Hypothalamus (tissue), 51 donors: Measurements from ENCODE around the gene CHMP2B.
"Not testable (repeated sequence)": the region's sequence is repeated elsewhere in the genome, so short reads cannot be mapped to it uniquely, and the experiment has no call there.

Experiments used
- DNase-seq, 51 donors: peaks; one replicate each; lab custom pipeline; 2025; lab: John Stamatoyannopoulos, UW

Gene CHMP2B

GRCh38 chr3:87228316-87228715 lies 1.2 kb downstream of the CHMP2B start:
- no peak for DNase-seq

- DNase-seq: no peak
Measured at GRCh38 chr3:87229113-87229512, 2.0 kb downstream of the CHMP2B start.

DNA sequence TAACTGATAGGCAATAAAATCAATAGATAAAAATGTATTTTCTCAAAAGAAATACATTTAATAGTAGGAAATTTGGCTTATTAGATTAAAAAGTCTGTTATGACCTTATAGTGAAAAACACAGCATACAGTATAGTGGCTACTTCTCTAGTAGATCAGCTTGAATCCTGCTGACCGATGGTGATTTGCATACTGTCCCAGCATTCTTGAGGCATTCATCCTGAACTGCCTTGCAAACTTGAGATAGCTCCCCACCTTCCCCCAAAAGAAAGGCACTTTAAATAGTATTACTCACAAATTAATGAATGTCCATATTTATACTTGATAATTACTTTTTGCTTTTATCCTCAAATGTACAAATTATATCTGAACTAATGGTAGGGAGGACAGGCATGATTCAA lies 6.7 kb downstream of the CHMP2B start:
- no peak for DNase-seq

DNA sequence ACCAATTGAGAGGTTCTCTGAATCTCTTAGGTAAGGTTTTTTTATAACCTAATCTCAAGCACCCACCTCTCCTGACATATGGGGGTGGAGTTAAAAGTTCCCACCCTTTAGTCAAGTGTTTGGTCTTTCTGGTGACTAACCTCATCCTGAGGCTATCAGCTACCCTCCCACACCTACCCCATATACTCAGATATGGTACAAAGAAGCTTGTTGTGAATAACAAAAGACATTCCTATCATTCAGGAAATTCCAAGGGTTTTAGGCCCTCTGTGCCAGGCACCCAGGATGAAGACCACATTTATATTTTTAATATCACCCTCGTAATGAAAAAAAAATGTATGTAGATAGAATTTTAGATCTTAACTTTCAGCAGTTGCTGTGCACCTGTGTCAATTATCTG lies 9.0 kb downstream of the CHMP2B start:
- DNase-seq: no peak

- DNase-seq: no peak
Measured at GRCh38 chr3:87246662-87247429, 19.7 kb downstream of the CHMP2B start.

- no peak for DNase-seq
Measured at GRCh38 chr3:87247430-87247773, 20.3 kb downstream of the CHMP2B start.

DNA sequence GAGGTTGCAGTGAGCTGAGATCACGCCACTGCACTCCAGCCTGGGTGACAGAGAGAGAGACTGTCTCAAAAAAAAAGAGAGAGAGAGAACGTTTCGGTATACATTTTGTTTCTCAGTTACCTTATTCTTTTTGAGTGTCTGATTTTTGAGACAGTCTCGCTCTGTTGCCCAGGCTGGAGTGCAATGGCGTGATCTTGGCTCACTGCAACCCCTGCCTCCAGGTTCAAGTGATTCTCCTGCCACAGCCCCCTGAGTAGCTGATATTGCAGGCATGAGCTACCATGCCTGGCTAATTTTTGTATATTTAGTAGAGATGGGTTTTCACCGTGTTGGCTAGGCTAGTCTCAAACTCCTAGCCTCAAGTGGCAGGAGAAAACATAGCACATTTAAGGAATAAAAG lies 21.1 kb downstream of the CHMP2B start:
- not testable (repeated sequence) for DNase-seq

- DNase-seq: no peak
Measured at GRCh38 chr3:87248831-87249230, 21.7 kb downstream of the CHMP2B start.

GRCh38 chr3:87250009-87250408 lies 22.9 kb downstream of the CHMP2B start:
- no peak for DNase-seq

- peak in 12 of 51 donors; percentile 0 to 22 (median 7) for DNase-seq
Measured at GRCh38 chr3:87260270-87260669, 33.2 kb downstream of the CHMP2B start.

GRCh38 chr3:87261925-87262324 lies 34.8 kb downstream of the CHMP2B start:
- no peak for DNase-seq

- no peak for DNase-seq
Measured at GRCh38 chr3:87267953-87268645, 41.0 kb downstream of the CHMP2B start.

- no peak for DNase-seq
Measured at GRCh38 chr3:87268646-87269211, 41.6 kb downstream of the CHMP2B start.

DNA sequence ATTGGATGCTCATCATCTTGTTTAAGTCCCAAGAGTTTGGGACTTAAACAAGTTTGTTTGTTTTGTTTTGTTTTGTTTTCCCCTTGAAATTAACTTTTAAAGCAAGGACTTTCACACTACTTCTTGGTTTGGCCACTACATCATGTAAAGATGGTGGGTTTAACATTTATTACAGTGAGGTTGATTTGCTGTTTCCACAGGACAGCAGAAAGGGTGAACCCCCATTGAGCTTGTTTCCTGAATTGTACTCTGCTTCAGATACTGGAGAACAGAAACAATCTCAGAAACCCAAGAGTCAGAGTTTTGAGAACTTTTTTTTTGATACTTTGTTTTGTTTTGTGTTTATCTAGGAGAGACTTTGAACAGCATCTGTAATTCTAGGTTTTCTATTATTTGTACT lies 42.6 kb downstream of the CHMP2B start:
- no peak for DNase-seq

DNA sequence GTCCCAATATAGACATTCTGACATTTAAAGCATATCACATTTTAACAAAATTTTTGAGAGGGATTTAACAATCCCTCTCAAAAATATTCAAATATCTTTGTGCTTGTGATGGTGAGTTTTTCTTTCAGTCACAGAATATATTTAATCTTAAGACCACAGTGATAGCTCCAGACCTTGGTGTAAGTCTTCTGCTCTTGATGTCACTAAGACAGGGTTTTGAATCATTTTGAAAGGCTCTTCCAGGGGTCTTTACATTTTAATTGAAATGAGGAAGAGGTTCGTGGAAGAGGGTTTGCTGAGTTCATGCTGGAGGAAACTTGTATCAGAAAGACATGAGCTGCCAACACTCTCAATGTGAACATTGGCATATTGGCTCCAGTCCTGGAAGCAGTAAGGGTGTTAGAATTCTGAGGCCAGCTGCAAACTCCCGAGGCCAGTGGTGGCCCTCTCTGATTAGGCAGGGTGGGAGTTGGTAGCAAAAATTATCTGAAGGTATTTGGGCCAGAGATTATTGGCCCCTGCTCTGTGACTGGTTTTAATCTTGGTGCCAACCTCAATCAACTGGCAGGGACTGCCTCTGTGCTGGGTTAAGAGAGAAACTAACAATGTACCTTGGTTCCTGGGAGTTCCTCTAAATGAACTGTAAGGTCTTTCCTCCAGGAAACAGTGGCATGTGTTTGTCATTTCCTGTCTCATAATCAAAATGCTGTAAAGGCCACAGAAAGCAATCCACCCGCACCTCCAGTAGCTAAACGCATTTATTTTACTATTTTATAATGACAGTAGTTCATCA lies 44.0 kb downstream of the CHMP2B start:
- DNase-seq: no peak

DNA sequence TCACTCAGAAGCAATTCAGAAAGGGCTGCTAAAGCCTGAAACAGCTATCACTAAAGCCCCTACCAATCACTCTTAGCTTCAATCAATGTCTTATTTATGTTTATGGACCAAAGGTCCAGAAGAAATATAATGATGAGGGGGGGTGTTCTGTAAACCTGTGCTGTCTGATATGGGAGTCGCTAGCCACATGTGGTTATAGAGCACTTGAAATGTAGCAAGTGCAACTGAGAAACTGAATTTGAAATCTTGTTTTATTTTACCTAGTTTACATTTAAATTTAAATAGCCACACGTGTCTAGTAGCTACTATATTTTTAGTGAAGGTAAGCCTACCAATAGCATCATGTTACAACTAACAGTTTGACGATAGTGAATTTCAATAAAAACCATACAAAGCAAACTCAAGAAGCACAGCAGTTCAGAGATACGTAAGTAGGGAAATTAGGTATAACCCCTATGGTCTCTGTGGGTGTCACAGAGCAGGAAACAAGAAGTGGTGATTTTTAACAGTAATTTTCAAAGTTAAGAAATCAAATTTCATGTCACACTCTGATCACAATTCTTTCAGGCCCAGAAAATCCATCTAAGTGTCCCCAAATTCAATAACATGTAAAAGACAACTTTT lies 45.7 kb downstream of the CHMP2B start:
- no peak for DNase-seq

- no peak for DNase-seq
Measured at GRCh38 chr3:87276484-87276883, 49.4 kb downstream of the CHMP2B start, which contains the start of gene POU1F1. TSS of gene POU1F1 (minus strand) at chr3:87276584. CDS start at chr3:87276462, 122 bp downstream.

DNA sequence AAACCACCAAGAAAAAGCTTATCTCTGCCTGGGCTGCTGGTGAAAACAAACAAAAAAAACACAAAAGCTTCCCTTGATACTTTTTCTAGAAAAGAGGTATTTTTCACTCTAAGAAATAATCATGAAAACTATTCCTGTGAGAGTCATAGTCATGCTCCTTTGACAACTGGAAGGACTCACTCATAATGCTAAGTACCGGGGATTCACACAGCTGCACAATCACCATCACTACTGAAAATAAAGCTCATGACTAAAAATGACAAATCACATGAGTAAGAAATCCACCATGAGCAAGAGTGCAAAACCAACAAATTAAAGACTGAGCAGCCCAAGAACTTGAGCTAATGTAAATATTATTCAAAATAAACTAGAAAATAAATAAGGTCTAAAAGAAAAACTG lies 59.9 kb downstream of the CHMP2B start:
- DNase-seq: no peak

DNA sequence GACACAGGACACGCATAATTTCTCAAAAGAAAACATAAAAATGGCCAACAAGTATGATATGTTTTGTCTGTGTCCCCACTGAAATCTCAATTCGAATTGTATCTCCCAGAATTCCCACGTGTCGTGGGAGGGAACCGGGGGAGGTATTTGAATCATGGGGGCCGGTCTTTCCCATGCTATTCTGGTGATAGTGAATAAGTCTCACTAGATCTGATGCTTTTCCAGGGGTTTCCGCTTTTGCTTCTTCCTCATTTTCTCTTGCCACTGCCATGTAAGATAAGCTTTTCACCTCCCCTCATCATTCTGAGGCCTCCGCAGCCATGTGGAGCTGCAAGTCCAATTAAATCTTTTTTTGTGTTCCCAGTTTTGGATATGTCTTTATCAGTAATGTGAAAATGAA lies 61.3 kb downstream of the CHMP2B start:
- no peak for DNase-seq

- peak in 2 of 51 donors; percentile 3 to 47 for DNase-seq
Measured at GRCh38 chr3:87298111-87298718, 71.1 kb downstream of the CHMP2B start.
